ENCODE results near the gene HOXB5.

- TF ChIP-seq CTCF (IDR thresholded peaks at IDR 0.05) (no peak), POLR2A (IDR thresholded peaks at IDR 0.05) (no peak)
Measured at GRCh38 chr17:48552466-48553189, 41.0 kb downstream of the HOXB5 start.
